Stimulated activated naive CD8-positive, alpha-beta T cell treated with anti-CD3 and anti-CD28 coated beads, Interleukin-15, Interleukin-2, amounts not matched to agents 100 U/mL and 50 U/mL, for 24 hours (primary cell): ENCODE measurements around the gene NAA20.

Experiments
- ATAC-seq: fragments of 150-1000 bp; cut with Tn5 transposase; one replicate; pipeline ENCODE4 v1.10.0; 2021
- DNase-seq: peaks from one replicate; pipeline ENCODE4 v3.0.0; 2021

Gene NAA20

DNA sequence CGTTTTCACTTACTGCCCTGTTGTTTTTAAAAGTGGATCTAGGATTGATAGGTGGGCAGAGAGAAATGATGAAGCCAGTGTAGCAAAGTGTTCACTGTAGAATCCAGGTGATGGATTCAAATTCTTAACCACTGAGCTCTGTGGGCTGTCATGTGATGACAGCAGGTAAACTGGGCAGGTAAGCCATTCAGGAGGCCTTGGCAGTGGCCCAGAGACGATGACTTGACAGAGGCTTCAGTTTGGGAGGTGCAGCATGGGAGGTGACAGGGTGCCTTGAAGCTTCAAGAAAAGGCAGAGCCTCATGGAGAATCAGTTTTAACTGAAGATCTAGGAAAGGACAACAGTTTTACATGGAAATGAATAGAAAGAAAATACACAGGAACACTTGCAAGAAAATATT, 2.0 kb downstream of the NAA20 start:
- no peak for ATAC-seq
- no peak for DNase-seq

- ATAC-seq, result no peak
- DNase-seq, result no peak
Observed at GRCh38 chr20:20020908-20021307, 3.7 kb downstream of the NAA20 start.

GRCh38 chr20:20021835-20022234, 4.7 kb downstream of the NAA20 start:
- DNase-seq (no peak), ATAC-seq (no peak)

DNA sequence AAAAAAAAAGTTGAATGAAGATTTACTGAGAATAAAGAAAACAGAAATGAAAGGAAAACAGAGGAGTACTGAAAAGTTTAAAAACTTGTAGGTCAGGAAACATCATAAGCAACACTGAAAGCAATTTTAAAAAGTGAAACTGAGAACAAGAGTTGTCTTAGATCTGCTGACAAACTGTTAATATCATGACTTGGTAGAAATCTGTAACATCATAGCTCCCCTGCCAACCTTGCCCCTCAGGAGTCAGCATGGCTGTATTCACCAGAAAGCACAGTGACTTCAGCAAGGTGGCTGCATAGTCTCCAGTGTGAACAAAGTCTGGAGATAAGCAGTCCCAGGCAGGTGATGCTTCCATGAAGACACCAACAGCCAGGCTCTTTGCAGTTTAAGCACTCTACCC, 5.3 kb downstream of the NAA20 start:
- DNase-seq (no peak), ATAC-seq (peak; percentile 26)

- no peak for DNase-seq
- no peak for ATAC-seq
Observed at GRCh38 chr20:20023395-20023794, 6.2 kb downstream of the NAA20 start.

DNA sequence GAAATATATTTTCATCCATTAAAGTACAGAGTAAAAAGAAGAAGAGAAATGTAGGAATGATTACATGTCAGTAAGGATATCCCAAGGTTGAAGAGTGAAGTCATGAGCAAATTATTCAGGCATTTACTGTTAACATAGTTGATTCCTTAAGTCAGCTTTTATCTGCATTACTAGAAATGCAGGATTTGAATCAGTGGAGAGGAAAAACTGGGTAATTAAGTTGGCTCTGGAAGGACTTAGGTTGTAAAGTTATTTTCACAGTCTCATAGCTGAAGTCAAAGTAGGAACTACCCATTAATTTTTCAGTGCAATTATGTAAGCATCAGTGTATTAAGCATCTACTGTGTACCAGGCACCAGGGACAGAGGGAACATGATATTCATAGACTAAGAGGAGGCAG, 7.8 kb downstream of the NAA20 start:
- DNase-seq (no peak), ATAC-seq (no peak)

DNA sequence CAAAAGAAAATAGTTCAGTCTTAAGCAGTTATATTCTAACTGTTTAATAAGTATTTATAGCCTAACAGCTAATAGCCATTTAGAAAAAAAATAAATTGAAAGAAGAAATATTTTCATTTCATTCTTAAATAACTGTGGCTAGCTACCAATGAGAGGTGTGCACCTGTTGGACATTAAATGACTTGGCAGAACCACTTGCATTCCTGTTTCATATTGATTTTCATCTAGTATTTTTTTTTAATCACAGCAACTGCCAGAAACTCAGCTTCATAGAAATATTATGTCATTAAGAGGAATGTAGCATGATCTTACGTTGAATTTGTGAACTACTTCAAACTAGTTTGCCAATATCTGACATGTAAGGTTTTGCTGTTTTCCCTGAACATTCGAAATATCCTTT, 10.1 kb downstream of the NAA20 start:
- ATAC-seq, result no peak

GRCh38 chr20:20031790-20032189, 14.6 kb downstream of the NAA20 start:
- ATAC-seq, result no peak
- DNase-seq, result no peak

More for the DNA sequence above, 10.1 kb downstream of the NAA20 start:
- DNase-seq, result no peak

DNA sequence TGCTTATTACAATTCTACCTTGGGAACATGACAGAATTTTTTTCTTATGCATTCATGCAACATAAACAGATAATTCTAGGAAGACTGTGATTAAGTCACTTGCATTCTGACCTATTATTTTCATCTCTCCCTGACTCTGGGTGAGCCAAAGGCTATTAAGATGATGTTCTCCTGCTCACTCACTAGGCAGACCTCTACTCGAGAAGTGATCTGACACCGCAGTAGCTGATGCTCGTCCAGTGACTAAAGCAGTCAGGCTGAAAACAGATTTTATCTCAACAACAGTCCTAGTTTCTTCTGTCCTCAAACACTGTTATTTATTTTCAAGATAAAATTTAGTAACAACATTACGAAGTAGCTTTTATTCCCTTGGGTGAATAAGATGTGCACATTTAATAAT, 17.3 kb downstream of the NAA20 start:
- ATAC-seq, result no peak
- DNase-seq, result no peak

DNA sequence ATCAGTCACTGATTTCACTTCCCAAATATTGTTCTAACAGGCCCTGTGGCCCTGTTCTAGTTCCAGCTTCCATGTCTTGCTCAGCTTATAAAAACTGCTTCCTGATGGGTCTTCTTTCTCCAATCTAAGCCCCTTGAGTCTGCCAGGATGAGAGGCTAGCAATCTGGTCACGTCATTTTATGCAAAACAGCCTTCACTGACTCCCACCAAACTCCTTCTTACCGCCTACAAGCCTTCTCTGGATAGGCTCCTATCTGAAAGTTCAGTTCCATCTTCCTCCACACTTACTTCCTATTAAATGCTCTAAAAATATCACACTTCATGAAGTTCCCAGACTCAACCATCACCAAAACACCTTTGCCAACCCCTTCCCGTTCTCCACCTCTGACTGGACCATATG, 19.6 kb downstream of the NAA20 start:
- ATAC-seq (no peak), DNase-seq (no peak)

GRCh38 chr20:20037960-20038359, 20.8 kb downstream of the NAA20 start:
- ATAC-seq (no peak), DNase-seq (no peak)

GRCh38 chr20:20038586-20038985, 21.4 kb downstream of the NAA20 start:
- DNase-seq, result no peak
- no peak for ATAC-seq

DNA sequence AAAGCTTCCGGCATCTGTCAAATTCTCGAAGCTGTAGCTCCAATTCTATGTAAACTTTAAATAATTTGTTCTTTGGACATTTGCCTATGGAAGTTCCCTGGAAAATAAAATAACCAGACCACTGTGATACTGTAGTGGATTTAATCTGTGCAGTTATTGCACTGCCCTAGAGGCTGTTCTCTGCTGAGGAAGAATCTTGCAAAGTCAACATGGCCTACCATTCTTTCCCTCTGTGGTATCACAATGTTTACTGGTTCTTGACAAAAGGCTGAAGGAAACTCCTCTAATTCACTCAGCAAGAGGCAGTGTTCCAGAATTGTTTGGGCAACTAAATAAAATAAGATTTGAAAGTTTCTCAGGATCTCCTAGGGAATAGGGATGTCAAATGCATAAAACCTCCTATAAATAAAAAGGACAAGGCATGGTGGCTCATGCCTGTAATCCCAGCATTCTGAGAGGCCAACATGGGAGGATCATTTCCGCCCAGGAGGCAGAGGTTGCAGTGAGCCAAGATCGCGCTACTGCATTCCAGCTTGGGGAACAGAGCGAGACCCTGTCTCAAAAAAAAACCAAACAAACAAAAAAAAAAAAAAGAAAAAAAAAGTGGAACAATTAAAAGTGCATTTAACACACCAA, 22.7 kb downstream of the NAA20 start:
- no peak for ATAC-seq
- no peak for DNase-seq

DNA sequence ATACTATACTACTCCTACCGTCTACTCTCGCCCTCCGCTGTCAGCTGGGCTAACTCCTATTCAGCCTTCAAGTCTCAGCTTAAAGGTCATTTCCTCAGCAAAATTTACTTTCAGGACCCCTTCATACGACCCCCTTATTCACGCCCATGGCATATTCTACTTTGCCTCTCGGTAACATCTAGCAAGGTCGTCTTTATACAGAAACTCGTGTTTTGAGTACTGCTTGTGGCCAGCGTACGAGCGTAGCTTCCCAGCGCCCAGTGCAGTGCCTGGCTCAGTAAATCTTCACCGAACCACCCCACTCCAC, 34.6 kb downstream of the NAA20 start:
- DNase-seq, result no peak
- ATAC-seq, result peak; percentile 11

DNA sequence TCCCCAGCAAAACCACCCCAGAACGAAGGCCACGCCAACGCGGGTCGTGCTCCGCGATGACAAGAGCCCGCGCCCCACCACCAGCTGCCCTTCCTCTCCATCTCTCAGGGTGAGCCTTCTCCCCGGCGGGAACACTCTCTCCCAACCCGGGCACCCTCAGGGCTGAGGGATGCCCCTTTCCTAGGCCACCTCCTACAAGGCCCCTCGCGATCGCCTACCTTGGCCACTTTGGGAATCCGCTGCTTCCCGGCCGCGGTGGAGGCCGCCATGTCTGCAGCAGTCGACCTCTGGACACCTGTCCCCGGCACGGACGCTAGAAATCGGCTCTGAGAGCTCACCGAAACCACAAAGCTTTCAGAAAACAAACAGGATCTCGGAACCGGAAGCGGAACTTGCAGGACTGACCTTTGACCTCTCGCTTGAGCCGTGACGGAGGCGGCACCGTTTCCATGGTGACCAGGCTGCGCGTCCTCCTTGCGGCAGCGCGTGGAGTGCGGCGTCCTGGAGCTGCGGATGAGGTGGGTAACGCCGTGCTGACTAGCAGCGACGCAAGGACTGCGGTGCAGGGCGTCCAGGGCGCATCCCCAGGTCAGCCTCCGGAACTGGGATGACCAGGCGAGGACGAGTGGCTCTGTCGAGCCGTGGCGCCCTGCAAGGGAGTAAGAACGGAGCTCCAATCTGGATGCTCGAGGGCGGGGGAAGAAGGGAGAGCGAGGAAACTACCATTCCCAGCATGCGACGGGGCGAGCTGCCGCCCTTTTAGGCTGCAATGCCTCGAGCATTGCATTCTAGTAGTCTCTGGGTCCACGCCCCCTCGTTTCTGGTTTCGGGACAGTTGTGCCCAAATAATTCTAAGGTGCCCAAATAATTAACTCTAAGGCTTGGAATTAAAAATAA, 35.2 kb downstream of the NAA20 start, which contains the start of the genes CFAP61 and CRNKL1:
Gene CFAP61 (plus strand): TSS at position 459 of the 897 bp plus-strand sequence. CDS start 4,122 bp downstream, outside the sequence.
Gene CRNKL1 (minus strand): TSS at position 393 of the 897 bp plus-strand sequence. CDS start 124 bp downstream, at position 269.
- peak; percentile 96 for ATAC-seq
- peak; percentile 96 for DNase-seq

DNA sequence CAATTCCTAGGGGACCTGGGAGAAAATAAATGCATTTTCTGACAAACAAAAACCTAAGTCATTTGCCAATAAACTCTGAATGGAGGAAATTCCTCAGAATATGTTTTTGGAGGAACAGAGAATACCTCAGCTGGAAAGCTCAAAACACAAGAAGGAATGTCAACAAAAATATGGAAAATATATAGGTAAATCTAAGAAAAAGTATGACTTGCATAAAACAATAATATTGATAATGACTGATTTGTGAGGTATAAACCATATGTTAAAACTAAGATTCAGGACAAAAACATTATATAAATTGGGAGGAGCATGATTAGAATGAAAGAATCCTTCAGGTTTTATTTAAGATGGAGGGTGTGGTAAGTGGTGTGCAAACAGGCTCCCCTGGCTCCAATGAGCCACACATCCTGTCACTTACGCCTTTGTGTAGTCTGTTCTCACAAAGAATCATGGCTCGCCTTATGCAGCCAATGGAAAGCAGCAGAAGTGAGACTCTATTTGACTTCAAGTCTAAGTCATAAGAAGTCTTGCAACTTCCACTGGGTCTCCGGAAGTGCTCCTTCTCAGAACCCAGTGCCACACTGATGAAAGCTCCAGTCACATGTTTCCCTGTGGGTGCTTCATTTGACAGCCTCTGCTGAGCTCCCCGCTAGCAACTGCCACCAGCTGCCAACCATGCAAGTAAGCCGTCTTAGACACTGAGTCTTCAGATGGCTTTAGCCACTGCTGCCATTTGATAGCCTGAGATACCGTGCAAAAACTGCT, 43.3 kb downstream of the NAA20 start:
- DNase-seq, result no peak
- ATAC-seq, result no peak

- ATAC-seq (no peak), DNase-seq (no peak)
Observed at GRCh38 chr20:20063941-20064702, 47.0 kb downstream of the NAA20 start.

- DNase-seq, result no peak
- no peak for ATAC-seq
Observed at GRCh38 chr20:20065361-20065760, 48.2 kb downstream of the NAA20 start.

- DNase-seq, result no peak
- ATAC-seq, result no peak
Observed at GRCh38 chr20:20070871-20071726, 53.9 kb downstream of the NAA20 start.

GRCh38 chr20:20073801-20074371, 56.7 kb downstream of the NAA20 start:
- DNase-seq, result no peak
- ATAC-seq, result no peak

DNA sequence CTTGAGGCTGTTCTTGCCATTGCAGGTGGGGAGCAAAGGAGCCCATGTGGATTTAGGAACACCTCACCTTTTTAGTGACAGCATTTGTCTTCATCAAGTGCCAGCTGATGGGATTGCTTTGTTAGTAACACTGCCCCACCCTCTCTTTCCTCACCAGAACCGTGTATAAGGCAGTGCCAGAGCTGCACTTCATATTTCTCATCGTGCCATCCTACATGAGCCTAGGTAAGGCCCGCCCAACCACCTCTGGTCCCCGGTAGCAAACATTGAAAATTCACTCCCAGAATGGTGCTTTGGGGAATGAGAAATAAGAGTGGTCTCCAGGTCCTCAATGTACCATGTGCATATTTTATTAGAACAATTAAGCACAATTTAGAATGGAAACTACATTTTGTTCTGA, 57.9 kb downstream of the NAA20 start:
- ATAC-seq (no peak), DNase-seq (no peak)
